ENCODE data around the gene STAT5A. TPM values are rescaled to one million over a fixed set of nuclear protein-coding genes. Genes with fewer than 3 reads are reported as not detected.
A peak's percentile ranks its signal among the peaks of the same experiment; 100 is the strongest.

Gene STAT5A
- total RNA-seq, 1 experiment from 2014 or later, result 2.4 TPM

- Histone ChIP-seq H3K36me3 (ENCODE audit: control insufficient read depth, insufficient read depth, low read length) (no peaks in the 10 kb centered on the region; the same call in 1 of the 2 replicates), H3K4me1 (0 out of 2 replicates have a peak, but pooled peaks cover 1% of the 10 kb centered on the region), H3K9me3 (no peaks in the 10 kb centered on the region), H3K4me3 (ENCODE audit: low read depth, low read length) (no peak overlapping the region), H3K27me3 (replicated peaks; ENCODE audit: control insufficient read depth, insufficient read depth, low read length) (no peaks in the 10 kb centered on the region)
- DNase-seq, result no peak
- Mint-ChIP-seq H3K27me3 (ENCODE audit: insufficient read depth, unreplicated experiment) (no peaks in the 10 kb centered on the region), H3K36me3 (ENCODE audit: insufficient read depth, unreplicated experiment) (peaks cover 70% of the 10 kb centered on the region), H3K27ac (ENCODE audit: unreplicated experiment) (no peak overlapping the region), H3K4me3 (ENCODE audit: unreplicated experiment) (no peak overlapping the region), H3K4me1 (ENCODE audit: low read depth, unreplicated experiment) (peaks cover 5% of the 10 kb centered on the region), H3K9me3 (ENCODE audit: unreplicated experiment) (no peaks in the 10 kb centered on the region)
- ChIA-PET POLR2A (interaction anchor here (0.6 kb wide), 1 partner anchor 9 kb away, joined by 5 read pairs; no protein-coding TSS in a partner anchor), CTCF (interaction anchor here (0.6 kb wide), 1 partner anchor 72 kb away, joined by 4 read pairs; no protein-coding TSS in a partner anchor)
- TF ChIP-seq, protein P1, sequence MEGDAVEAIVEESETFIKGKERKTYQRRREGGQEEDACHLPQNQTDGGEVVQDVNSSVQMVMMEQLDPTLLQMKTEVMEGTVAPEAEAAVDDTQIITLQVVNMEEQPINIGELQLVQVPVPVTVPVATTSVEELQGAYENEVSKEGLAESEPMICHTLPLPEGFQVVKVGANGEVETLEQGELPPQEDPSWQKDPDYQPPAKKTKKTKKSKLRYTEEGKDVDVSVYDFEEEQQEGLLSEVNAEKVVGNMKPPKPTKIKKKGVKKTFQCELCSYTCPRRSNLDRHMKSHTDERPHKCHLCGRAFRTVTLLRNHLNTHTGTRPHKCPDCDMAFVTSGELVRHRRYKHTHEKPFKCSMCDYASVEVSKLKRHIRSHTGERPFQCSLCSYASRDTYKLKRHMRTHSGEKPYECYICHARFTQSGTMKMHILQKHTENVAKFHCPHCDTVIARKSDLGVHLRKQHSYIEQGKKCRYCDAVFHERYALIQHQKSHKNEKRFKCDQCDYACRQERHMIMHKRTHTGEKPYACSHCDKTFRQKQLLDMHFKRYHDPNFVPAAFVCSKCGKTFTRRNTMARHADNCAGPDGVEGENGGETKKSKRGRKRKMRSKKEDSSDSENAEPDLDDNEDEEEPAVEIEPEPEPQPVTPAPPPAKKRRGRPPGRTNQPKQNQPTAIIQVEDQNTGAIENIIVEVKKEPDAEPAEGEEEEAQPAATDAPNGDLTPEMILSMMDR (IDR thresholded peaks at IDR 0.05; ENCODE audit: insufficient read depth in 1 of 2, low read depth in 1 of 2, low read length in 1 of 2, severe bottlenecking in 1 of 2, unreplicated experiment in 1 of 2), result peak in 1 of 2 experiments; percentile 10
- intact Hi-C loops (cut with micrococcal nuclease; ENCODE audit: unreplicated experiment), result no loop called here
- no TSS peak for BruUV-seq (replicated peaks)
These were observed 46.4 kb downstream of the STAT5A start for GRCh38 chr17:42334677-42335076.

DNA sequence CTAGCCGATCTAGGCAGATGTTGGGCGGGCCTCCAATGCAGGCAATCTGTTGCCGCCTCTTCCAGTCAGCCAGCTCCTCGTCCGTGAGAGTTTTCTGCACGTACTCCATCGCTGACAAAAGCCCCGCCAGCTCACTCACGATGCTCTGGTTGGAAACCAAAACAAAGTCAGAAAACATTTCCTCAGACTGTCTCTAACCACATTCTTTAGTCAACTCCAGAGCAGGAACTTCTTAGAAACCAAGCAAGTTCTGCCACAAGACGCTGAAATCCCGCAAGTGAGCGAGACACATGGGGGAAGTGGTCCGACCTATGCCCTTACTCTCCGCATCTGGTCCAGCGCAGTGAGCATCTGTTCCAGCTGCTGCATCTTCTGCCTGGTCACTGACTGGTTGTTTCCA, 49.1 kb downstream of the STAT5A start:
- H3K4me1 Mint-ChIP-seq (ENCODE audit: low read depth, unreplicated experiment), result no peaks in the 10 kb centered on the region
- Histone ChIP-seq H3K27me3 (replicated peaks; ENCODE audit: control insufficient read depth, insufficient read depth, low read length) (no peaks in the 10 kb centered on the region), H3K9me3 (no peaks in the 10 kb centered on the region), H3K36me3 (ENCODE audit: control insufficient read depth, insufficient read depth, low read length) (no peaks in the 10 kb centered on the region; the same call in 1 of the 2 replicates), H3K4me3 (ENCODE audit: low read depth, low read length) (no peak overlapping the region), H3K4me1 (no peaks in the 10 kb centered on the region)
- H3K27me3 Mint-ChIP-seq (ENCODE audit: insufficient read depth, unreplicated experiment), result no peaks in the 10 kb centered on the region
- DNase-seq, result no peak
- TF ChIP-seq, protein P1 (IDR thresholded peaks at IDR 0.05; ENCODE audit: insufficient read depth in 1 of 2, low read depth in 1 of 2, low read length in 1 of 2, severe bottlenecking in 1 of 2, unreplicated experiment in 1 of 2), result no peak
- H3K4me3 Mint-ChIP-seq (ENCODE audit: unreplicated experiment), result no peak overlapping the region
- no peak overlapping the region for H3K27ac Mint-ChIP-seq (ENCODE audit: unreplicated experiment)
- H3K36me3 Mint-ChIP-seq (ENCODE audit: insufficient read depth, unreplicated experiment), result peaks cover 58% of the 10 kb centered on the region
- CTCF ChIA-PET, result no interaction called here
- H3K9me3 Mint-ChIP-seq (ENCODE audit: unreplicated experiment), result no peaks in the 10 kb centered on the region
- POLR2A ChIA-PET, result no interaction called here
- no TSS peak for BruUV-seq (replicated peaks)
- intact Hi-C loops (cut with micrococcal nuclease; ENCODE audit: unreplicated experiment), result no loop called here

DNA sequence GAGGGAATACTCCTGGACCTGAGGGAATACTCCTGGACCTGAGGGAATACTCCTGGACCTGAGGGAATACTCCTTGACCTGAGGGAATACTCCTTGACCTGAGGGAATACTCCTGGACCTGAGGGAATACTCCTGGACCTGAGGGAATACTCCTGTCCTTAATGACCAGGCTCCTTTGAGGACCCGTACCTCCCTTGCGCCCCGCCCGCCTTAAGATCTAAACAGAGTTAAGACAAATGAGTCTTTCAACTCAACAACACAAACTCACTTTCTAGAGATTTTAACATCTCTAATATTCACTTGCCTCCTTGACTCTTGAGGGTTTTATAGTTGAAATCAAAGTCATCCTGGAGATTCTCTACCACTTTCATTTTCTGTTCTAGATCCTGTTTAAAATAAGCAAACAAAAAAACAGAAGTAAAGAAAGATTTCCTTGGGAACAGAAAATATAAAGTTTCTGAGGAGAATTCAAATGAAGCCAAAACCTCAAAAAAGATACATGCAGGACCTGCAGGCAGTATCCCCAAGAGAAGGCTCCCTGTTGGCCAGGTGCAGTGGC, 50.2 kb downstream of the STAT5A start:
- ChIA-PET POLR2A (no interaction called here), CTCF (interaction anchor here (0.9 kb wide), 1 partner anchor 9 kb away, joined by 4 read pairs; no protein-coding TSS in a partner anchor)
- Histone ChIP-seq H3K4me3 (ENCODE audit: low read depth, low read length) (no peak overlapping the region), H3K27me3 (replicated peaks; ENCODE audit: control insufficient read depth, insufficient read depth, low read length) (no peaks in the 10 kb centered on the region), H3K9me3 (no peaks in the 10 kb centered on the region), H3K36me3 (ENCODE audit: control insufficient read depth, insufficient read depth, low read length) (no peaks in the 10 kb centered on the region; the same call in 1 of the 2 replicates), H3K4me1 (no peaks in the 10 kb centered on the region)
- H3K36me3 Mint-ChIP-seq (ENCODE audit: insufficient read depth, unreplicated experiment), result peaks cover 55% of the 10 kb centered on the region
- no TSS peak for BruUV-seq (replicated peaks)
- H3K4me3 Mint-ChIP-seq (ENCODE audit: unreplicated experiment), result no peak overlapping the region
- no peak overlapping the region for H3K27ac Mint-ChIP-seq (ENCODE audit: unreplicated experiment)
- DNase-seq, result no peak
- H3K4me1 Mint-ChIP-seq (ENCODE audit: low read depth, unreplicated experiment), result no peaks in the 10 kb centered on the region
- H3K27me3 Mint-ChIP-seq (ENCODE audit: insufficient read depth, unreplicated experiment), result no peaks in the 10 kb centered on the region
- H3K9me3 Mint-ChIP-seq (ENCODE audit: unreplicated experiment), result no peaks in the 10 kb centered on the region
- intact Hi-C loops (cut with micrococcal nuclease; ENCODE audit: unreplicated experiment), result no loop called here
- TF ChIP-seq, protein P1 (IDR thresholded peaks at IDR 0.05; ENCODE audit: insufficient read depth in 1 of 2, low read depth in 1 of 2, low read length in 1 of 2, severe bottlenecking in 1 of 2, unreplicated experiment in 1 of 2), result no peak

Data from Caco-2 (cell line).